Stomach (tissue), 9 donors: ENCODE data around the gene SCARB1. TPM values are rescaled to one million over a fixed set of nuclear protein-coding genes. Genes with fewer than 3 reads are reported as not detected.
A peak's percentile ranks its signal among the peaks of the same experiment; 100 is the strongest.

Experiments
- DNase-seq, 2 donors: peaks; one replicate each; pipeline versions ENCODE4 v3.0.0 to v3.0.0-alpha.2; 2013 to 2019
- H3K27ac ChIP-seq, 5 donors: fragments of 200-600 bp in 4 of 5; sonication (generic) in 4 of 5; one replicate each; pipeline ENCODE4 v1.5.1; 2013 to 2019; ENCODE audit warnings: mild to moderate bottlenecking in 1 of 5, moderate library complexity in 1 of 5
- H3K27me3 ChIP-seq, 3 donors: fragments of 200-600 bp; sonication (generic); one replicate each; pipeline ENCODE4 v1.5.1; 2017 to 2019; ENCODE audit warnings: mixed run types in 1 of 3
- H3K36me3 ChIP-seq, 4 donors: fragments of 200-600 bp; sonication (generic); 1 replicate in 3 of 4; 2 replicates in 1 of 4; pipeline ENCODE4 v1.5.1; 2016 to 2019
- H3K4me1 ChIP-seq, 4 donors: fragments of 200-600 bp; sonication (generic); one replicate each; pipeline ENCODE4 v1.5.1; 2016 to 2019
- H3K4me3 ChIP-seq, 4 donors: fragments of 200-600 bp; sonication (generic) in 3 of 4; one replicate each; pipeline ENCODE4 v1.5.1; 2016 to 2019; ENCODE audit warnings: mild to moderate bottlenecking in 1 of 4
- H3K9me3 ChIP-seq, 4 donors: fragments of 200-600 bp; sonication (generic); one replicate each; pipeline ENCODE4 v1.5.1; 2016 to 2019
- CTCF ChIP-seq, 7 experiments: fragments of 450-650 bp in 4 of 7; fragments of 200-600 bp in 3 of 7; sonication (generic) in 3 of 7; IDR thresholded peaks; one replicate each; pipeline ENCODE4 v1.5.1; 2016 to 2019; ENCODE audit warnings: antibody characterized with exemption in 7 of 7, control low read depth in 2 of 7, mild to moderate bottlenecking in 1 of 7
- EP300 ChIP-seq: sonication (generic); formaldehyde crosslinking; IDR thresholded peaks from one replicate; pipeline ENCODE4 v1.6.1; 2017; ENCODE audit warnings: antibody characterized with exemption
- POLR2A ChIP-seq, 4 donors: fragments of 450-650 bp; IDR thresholded peaks; one replicate each; pipeline ENCODE4 v1.6.1; 2016; ENCODE audit warnings: antibody characterized with exemption in 4 of 4, control low read depth in 2 of 4, mild to moderate bottlenecking in 1 of 4, moderate library complexity in 1 of 4
- POLR2AphosphoS5 ChIP-seq, 3 donors: sonication (generic); formaldehyde crosslinking; IDR thresholded peaks; one replicate each; pipeline ENCODE4 v1.6.1; 2016; ENCODE audit warnings: antibody characterized with exemption in 3 of 3
- WGBS, 5 donors: extraction: QIAGEN DNeasy Blood & Tissue Kit in 3 of 5; methylation state at CpG; one replicate each; pipeline versions ENCODE4 v1.1.5 to v1.1.7; 2013 to 2018; 5-methylcytosine and 5-hydroxymethylcytosine counted together
- intact Hi-C: fragments of 100-400 bp; cut with DNase I; formaldehyde crosslinking; loops from one replicate; pipeline ENCODE4 v1.15.1; 2023; ENCODE audit warnings: low total_unique reads
- polyA plus RNA-seq, 3 donors: library from polyadenylated mRNA; stranded (reverse); fragments of 200-250 nt; gene quantifications; one replicate each; pipeline ENCODE4 v1.2.3, GENCODE V29; 2013
- total RNA-seq, 5 donors: library from RNA; depleted of rRNA; stranded (reverse); fragments of >200 nt; gene quantifications; one replicate each; pipeline versions ENCODE4 v1.1.0 to v1.2.3, GENCODE V29; 2014 to 2016
- donor health status: healthy with polysubstance abuse.
- donor health status: Bipolar disorder and iron deficiency.
- donor health status: healthy.

The SCARB1 gene
- total and polyA plus RNA-seq, 8 donors = 2.9 to 63.7 (median 8.8) TPM

DNA sequence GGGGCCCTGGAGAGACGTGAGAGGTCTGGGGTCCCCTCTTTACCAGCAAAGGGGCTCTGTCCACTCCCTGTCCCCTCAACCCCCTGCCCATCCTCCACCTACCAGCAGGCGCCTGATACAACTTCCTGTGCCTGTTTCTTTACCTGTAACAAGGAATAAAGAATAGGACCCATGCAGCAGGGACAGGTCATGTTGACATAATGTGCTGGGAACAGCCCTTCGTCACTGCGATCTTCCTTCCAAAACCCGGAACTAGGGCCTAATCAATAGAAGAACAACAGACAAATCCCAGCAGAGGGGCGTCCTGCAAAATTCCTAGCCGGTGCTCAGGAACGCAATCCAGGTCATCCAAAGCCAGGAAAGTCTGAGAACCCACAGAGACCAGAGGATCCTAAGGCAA is 32.1 kb downstream of the SCARB1 start:
- Histone ChIP-seq H3K4me1 (peaks cover 9 to 27% (median 16%) of the 10 kb centered on the region in 4 donors), H3K9me3 (no peaks in the 10 kb centered on the region), H3K27ac (no peak overlapping the region), H3K4me3 (no peak overlapping the region), H3K36me3 (no peaks in the 10 kb centered on the region), H3K27me3 (no peaks in the 10 kb centered on the region)
- DNase-seq = no peak
- no peak for TF ChIP-seq CTCF (IDR thresholded peaks at IDR 0.05)
- TF ChIP-seq POLR2A (IDR thresholded peaks at IDR 0.05) = no peak
- TF ChIP-seq POLR2AphosphoS5 (IDR thresholded peaks at IDR 0.05) = no peak
- no peak for TF ChIP-seq EP300
- 96 to 100% (median 98%) methylated on average over 8 of the region's 8 CpGs for WGBS, 5 donors
- intact Hi-C loops = no loop called here

DNA sequence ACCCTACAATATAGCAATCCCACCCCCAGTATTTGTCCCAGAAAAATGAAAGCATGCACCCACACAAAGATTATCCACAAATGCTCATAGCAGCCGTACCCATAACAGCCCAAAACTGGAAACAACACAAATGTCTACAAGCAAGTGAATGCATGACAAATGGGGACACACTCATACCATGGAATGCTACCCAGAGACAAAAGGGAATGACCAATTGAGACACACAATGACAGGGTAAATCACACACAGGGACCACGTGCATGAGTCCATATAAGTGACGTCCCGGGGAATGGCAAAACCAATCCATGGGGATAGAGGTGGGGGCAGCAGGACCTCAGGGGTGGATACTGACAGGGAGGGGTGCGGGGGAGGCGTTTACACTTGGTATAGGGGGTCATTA is 33.4 kb downstream of the SCARB1 start:
- peaks cover 9 to 27% (median 16%) of the 10 kb centered on the region in 4 donors for H3K4me1 ChIP-seq
- no peaks in the 10 kb centered on the region for H3K27me3 ChIP-seq
- no peaks in the 10 kb centered on the region for H3K36me3 ChIP-seq
- WGBS, 5 donors = 96 to 99% (median 98%) methylated on average over 6 of the region's 6 CpGs
- H3K27ac ChIP-seq = no peak overlapping the region
- TF ChIP-seq CTCF (IDR thresholded peaks at IDR 0.05) (no peak), POLR2AphosphoS5 (IDR thresholded peaks at IDR 0.05) (no peak), POLR2A (IDR thresholded peaks at IDR 0.05) (no peak), EP300 (no peak)
- intact Hi-C loops = no loop called here
- no peak for DNase-seq
- no peak overlapping the region for H3K4me3 ChIP-seq
- no peaks in the 10 kb centered on the region for H3K9me3 ChIP-seq

DNA sequence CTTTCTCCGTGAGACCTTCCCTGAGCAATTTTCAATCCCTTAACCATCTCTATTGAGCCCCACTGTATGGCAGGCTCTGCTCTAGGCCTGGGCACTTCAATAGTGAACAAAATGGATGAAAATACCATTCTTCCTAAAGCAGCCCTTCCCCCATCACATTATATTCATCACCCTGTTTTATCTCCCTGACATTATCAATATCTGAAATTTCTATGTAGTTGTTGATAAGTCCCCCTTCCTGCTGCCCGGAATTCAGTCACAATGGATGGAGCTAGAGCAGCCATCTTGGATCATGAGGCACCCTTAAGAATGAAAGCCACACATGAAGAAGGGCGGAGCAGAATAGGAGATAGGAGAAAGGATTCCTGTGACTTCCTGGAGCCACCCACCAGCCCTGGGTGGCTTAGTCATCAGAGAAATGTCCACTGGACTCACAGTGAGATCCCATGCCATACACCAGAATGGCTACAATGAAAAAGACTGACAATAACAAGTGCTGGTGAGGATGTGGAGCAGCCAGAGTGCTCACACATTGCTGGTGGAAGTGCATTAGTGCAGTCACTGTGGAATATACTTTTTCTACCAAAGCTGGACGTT is 33.9 kb downstream of the SCARB1 start:
- no peaks in the 10 kb centered on the region for H3K27me3 ChIP-seq
- no peak for DNase-seq
- 89 to 98% (median 94%) methylated on average over 4 of the region's 4 CpGs for WGBS, 5 donors
- H3K4me3 ChIP-seq = no peak overlapping the region
- H3K9me3 ChIP-seq = no peaks in the 10 kb centered on the region
- no peaks in the 10 kb centered on the region for H3K36me3 ChIP-seq
- intact Hi-C loops = no loop called here
- no peak overlapping the region for H3K27ac ChIP-seq
- TF ChIP-seq EP300 (no peak), POLR2AphosphoS5 (IDR thresholded peaks at IDR 0.05) (no peak)
- H3K4me1 ChIP-seq = peaks cover 9 to 27% (median 16%) of the 10 kb centered on the region in 4 donors

DNA sequence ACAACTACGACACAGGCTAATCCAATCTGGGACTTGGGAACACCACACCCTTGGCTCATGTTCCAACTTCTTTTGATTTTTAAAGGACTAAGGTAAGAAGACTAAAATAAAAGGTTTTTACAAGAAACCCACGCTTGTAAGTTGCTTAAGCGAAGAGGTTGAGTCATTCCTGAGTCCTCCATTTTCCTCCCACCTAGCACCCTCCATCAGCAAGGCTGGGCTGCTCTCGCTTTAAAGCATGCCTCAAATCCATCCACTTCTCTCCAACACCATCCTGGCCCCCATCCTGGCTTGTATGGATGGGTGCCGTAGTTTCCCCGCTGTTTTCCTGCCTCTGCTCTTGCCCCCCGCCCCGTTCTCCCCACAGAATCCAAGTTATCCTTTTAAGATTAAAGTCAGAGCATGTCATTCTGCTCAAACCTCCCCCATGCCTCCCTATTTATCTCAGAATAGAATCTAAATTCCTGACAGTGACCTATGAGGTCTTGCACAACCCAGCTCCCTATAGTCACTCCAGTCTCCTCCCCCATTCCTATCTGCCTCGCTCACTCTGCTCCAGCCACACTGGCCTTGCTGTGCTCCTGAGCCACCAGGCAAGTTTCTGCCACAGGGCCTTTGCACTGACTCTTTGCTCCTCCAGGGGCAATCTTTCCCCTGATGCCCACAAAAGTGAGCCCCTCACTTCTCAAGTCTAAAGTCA is 34.5 kb downstream of the SCARB1 start:
- WGBS, 5 donors = 70 to 86% (median 80%) methylated on average over 9 of the region's 9 CpGs
- Histone ChIP-seq H3K4me1 (peaks cover 9 to 27% (median 16%) of the 10 kb centered on the region in 4 donors), H3K27ac (peak overlapping the region in 2 of 5 donors; percentile 10 to 20), H3K36me3 (no peaks in the 10 kb centered on the region), H3K4me3 (no peak overlapping the region), H3K9me3 (no peaks in the 10 kb centered on the region), H3K27me3 (no peaks in the 10 kb centered on the region)
- no peak for DNase-seq
- TF ChIP-seq POLR2A (IDR thresholded peaks at IDR 0.05) (no peak), POLR2AphosphoS5 (IDR thresholded peaks at IDR 0.05) (no peak), EP300 (no peak), CTCF (IDR thresholded peaks at IDR 0.05) (no peak)
- intact Hi-C loops = no loop called here
